Mucosa of stomach (tissue), 1 donor: ENCODE results near the gene CT45A2.
"Not testable (repeated sequence)": the region's sequence is repeated elsewhere in the genome, so short reads cannot be mapped to it uniquely, and the experiment has no call there.

Experiments used
- H3K27me3 ChIP-seq: one replicate; pipeline ENCODE4 v1.7.0; 2013; ENCODE audit warnings: mild to moderate bottlenecking, low read length; ENCODE audit not compliant: control insufficient read depth, insufficient read depth
- H3K36me3 ChIP-seq: one replicate; pipeline ENCODE4 v1.7.0; 2013; ENCODE audit warnings: low read length; ENCODE audit not compliant: control insufficient read depth, insufficient read depth
- H3K4me1 ChIP-seq: one replicate; pipeline ENCODE4 v1.7.0; 2013; ENCODE audit warnings: mild to moderate bottlenecking, low read length; ENCODE audit not compliant: control insufficient read depth, insufficient read depth
- H3K4me3 ChIP-seq: one replicate; pipeline ENCODE4 v1.7.0; 2013; ENCODE audit warnings: low read length
- H3K9ac ChIP-seq: one replicate; pipeline ENCODE4 v1.7.0; 2013; ENCODE audit warnings: mild to moderate bottlenecking, low read length, moderate library complexity
- H3K9me3 ChIP-seq: one replicate; pipeline ENCODE4 v1.7.0; 2013; ENCODE audit warnings: mild to moderate bottlenecking, low read length, moderate library complexity; ENCODE audit not compliant: control insufficient read depth
- donor health status: Pancreatic carcinoma.

The CT45A2 gene, protein sequence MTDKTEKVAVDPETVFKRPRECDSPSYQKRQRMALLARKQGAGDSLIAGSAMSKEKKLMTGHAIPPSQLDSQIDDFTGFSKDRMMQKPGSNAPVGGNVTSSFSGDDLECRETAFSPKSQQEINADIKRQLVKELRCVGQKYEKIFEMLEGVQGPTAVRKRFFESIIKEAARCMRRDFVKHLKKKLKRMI

DNA sequence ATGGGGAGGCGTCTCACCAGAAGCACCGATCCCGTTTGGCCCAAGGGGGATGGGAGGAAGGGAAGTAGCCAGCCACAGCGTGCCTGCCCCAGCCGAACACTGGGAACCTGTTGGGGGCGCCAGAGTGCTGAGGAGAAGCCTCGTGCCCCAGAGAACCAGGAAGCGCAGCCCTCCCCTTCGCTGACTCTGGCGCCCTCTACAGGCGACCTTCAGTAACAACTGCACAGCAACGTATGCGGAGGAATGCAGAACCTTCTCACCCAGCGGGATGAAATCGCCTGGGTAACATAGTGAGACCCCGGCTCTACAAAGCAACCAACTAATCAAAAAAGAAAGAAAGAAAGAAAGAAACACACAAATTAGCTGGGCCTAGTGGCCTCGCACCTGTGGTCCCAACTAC lies at the start of gene CT45A2:
CT45A2 (minus strand) TSS at position 101 of the 400 bp plus-strand sequence. CDS start 3,747 bp downstream, outside the sequence.
- not testable (repeated sequence) for H3K4me3 ChIP-seq, H3K27me3 ChIP-seq, H3K9me3 ChIP-seq, H3K36me3 ChIP-seq, H3K9ac ChIP-seq, H3K4me1 ChIP-seq

DNA sequence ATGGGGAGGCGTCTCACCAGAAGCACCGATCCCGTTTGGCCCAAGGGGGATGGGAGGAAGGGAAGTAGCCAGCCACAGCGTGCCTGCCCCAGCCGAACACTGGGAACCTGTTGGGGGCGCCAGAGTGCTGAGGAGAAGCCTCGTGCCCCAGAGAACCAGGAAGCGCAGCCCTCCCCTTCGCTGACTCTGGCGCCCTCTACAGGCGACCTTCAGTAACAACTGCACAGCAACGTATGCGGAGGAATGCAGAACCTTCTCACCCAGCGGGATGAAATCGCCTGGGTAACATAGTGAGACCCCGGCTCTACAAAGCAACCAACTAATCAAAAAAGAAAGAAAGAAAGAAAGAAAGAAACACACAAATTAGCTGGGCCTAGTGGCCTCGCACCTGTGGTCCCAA lies 34.6 kb upstream of the CT45A2 start, which contains the start of gene CT45A8:
CT45A8 (minus strand) TSS at position 101 of the 400 bp plus-strand sequence. CDS start 3,755 bp downstream, outside the sequence.
- not testable (repeated sequence) for H3K36me3 ChIP-seq, H3K9ac ChIP-seq, H3K4me3 ChIP-seq, H3K27me3 ChIP-seq, H3K4me1 ChIP-seq, H3K9me3 ChIP-seq

- H3K36me3 ChIP-seq, H3K4me1 ChIP-seq, H3K9ac ChIP-seq, H3K4me3 ChIP-seq, H3K27me3 ChIP-seq, H3K9me3 ChIP-seq: not testable (repeated sequence)
Observed at GRCh38 chrX:135837180-135837579, 17.4 kb upstream of the CT45A2 start, which contains the start of gene CT45A7. TSS of gene CT45A7 (minus strand) at chrX:135837280. CDS start at chrX:135833533, 3,747 bp downstream.

DNA sequence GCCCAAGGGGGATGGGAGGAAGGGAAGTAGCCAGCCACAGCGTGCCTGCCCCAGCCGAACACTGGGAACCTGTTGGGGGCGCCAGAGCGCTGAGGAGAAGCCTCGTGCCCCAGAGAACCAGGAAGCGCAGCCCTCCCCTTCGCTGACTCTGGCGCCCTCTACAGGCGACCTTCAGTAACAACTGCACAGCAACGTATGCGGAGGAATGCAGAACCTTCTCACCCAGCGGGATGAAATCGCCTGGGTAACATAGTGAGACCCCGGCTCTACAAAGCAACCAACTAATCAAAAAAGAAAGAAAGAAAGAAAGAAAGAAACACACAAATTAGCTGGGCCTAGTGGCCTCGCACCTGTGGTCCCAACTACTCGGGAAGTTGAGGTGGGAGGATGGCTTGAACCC lies 17.1 kb downstream of the CT45A2 start, which contains the start of gene CT45A6:
CT45A6 (minus strand) TSS at position 101 of the 400 bp plus-strand sequence. CDS start 3,794 bp downstream, outside the sequence.
- not testable (repeated sequence) for H3K4me3 ChIP-seq, H3K9ac ChIP-seq, H3K36me3 ChIP-seq, H3K27me3 ChIP-seq, H3K4me1 ChIP-seq, H3K9me3 ChIP-seq

GRCh38 chrX:135785403-135785802 lies 34.4 kb downstream of the CT45A2 start, which contains the start of gene CT45A5:
TSS of gene CT45A5 (minus strand) at chrX:135785503. CDS start at chrX:135781729, 3,774 bp downstream.
- H3K27me3 ChIP-seq, H3K9me3 ChIP-seq, H3K4me1 ChIP-seq, H3K36me3 ChIP-seq, H3K9ac ChIP-seq, H3K4me3 ChIP-seq: not testable (repeated sequence)

GRCh38 chrX:135768091-135768490 lies 51.7 kb downstream of the CT45A2 start, which contains the start of gene CT45A3:
TSS of gene CT45A3 (minus strand) at chrX:135768191. CDS start at chrX:135764444, 3,747 bp downstream.
- H3K36me3 ChIP-seq, H3K27me3 ChIP-seq, H3K9ac ChIP-seq, H3K9me3 ChIP-seq, H3K4me1 ChIP-seq, H3K4me3 ChIP-seq: not testable (repeated sequence)
